Measurements from ENCODE around the gene DPP3.

DNA sequence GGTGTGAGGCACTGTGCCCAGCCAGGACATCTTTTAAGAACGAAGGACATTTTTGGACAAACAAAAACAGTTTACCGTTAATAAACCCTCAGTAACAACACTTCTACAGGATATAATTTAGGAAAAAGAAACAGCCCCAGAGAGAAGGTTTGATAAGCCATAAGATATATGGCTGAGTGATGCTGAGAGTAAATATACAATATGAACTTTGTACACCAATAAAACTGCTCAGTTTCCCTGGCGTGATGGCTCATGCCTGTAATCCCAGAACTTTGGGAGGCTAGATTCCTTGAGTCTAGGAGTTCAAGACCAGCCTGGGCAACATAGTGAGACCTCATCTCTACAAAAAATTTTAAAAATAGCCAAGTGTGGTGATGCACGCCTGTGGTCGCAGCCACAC is 18.3 kb downstream of the DPP3 start:
- TF ChIP-seq, protein P1, sequence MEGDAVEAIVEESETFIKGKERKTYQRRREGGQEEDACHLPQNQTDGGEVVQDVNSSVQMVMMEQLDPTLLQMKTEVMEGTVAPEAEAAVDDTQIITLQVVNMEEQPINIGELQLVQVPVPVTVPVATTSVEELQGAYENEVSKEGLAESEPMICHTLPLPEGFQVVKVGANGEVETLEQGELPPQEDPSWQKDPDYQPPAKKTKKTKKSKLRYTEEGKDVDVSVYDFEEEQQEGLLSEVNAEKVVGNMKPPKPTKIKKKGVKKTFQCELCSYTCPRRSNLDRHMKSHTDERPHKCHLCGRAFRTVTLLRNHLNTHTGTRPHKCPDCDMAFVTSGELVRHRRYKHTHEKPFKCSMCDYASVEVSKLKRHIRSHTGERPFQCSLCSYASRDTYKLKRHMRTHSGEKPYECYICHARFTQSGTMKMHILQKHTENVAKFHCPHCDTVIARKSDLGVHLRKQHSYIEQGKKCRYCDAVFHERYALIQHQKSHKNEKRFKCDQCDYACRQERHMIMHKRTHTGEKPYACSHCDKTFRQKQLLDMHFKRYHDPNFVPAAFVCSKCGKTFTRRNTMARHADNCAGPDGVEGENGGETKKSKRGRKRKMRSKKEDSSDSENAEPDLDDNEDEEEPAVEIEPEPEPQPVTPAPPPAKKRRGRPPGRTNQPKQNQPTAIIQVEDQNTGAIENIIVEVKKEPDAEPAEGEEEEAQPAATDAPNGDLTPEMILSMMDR (IDR thresholded peaks at IDR 0.05; ENCODE audit: insufficient read depth, low read length) = no peak
- TF ChIP-seq POLR2AphosphoS5 (IDR thresholded peaks at IDR 0.05; ENCODE audit: low read depth) (no peak), GABPA (IDR thresholded peaks at IDR 0.05; ENCODE audit: low read depth) (no peak)

Data from HL-60 (cell line).